Measurements from ENCODE around the gene NRG3. TPM values are rescaled to one million over a fixed set of nuclear protein-coding genes. Genes with fewer than 3 reads are reported as not detected.
"Not testable (repeated sequence)": the region's sequence is repeated elsewhere in the genome, so short reads cannot be mapped to it uniquely, and the experiment has no call there.

NRG3 gene
- total and polyA plus RNA-seq, 3 donors from 2014 or later = 2.7 to 3.9 (median 2.7) TPM

DNA sequence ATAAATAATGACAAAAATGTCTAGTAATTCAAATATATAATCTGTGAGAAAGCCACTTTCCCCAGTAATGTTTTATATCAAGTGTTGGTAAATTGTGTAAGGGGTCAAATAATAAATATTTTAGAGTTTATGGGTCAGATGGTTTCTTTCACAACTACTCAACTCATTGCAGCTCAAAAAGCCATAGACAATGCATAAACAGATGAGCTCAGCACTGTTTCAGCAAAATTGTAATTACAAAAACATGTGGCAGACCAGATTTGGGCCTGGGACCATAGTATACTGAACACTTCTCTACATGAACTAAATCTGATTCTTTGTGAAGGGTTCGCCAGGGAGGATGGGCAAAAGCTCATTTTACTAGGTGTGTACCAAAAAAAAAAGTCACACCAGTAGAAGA lies 460.8 kb downstream of the NRG3 start:
- intact Hi-C loops (cut with DNase I; ENCODE audit: low total_unique reads) = no loop called here

GRCh38 chr10:82340166-82340565 lies 465.2 kb downstream of the NRG3 start:
- intact Hi-C loops (cut with DNase I; ENCODE audit: low total_unique reads) = no loop called here
- H3K4me1 ChIP-seq = no peaks in the 10 kb centered on the region
- no peaks in the 10 kb centered on the region for H3K36me3 ChIP-seq (ENCODE audit: low read depth, missing control alignments)
- no peak overlapping the region for H3K27ac ChIP-seq
- DNase-seq = no peak
- H3K4me3 ChIP-seq = no peak overlapping the region
- H3K9me3 ChIP-seq = no peaks in the 10 kb centered on the region
- TF ChIP-seq POLR2A (IDR thresholded peaks at IDR 0.05) = no peak
- TF ChIP-seq, protein P1, sequence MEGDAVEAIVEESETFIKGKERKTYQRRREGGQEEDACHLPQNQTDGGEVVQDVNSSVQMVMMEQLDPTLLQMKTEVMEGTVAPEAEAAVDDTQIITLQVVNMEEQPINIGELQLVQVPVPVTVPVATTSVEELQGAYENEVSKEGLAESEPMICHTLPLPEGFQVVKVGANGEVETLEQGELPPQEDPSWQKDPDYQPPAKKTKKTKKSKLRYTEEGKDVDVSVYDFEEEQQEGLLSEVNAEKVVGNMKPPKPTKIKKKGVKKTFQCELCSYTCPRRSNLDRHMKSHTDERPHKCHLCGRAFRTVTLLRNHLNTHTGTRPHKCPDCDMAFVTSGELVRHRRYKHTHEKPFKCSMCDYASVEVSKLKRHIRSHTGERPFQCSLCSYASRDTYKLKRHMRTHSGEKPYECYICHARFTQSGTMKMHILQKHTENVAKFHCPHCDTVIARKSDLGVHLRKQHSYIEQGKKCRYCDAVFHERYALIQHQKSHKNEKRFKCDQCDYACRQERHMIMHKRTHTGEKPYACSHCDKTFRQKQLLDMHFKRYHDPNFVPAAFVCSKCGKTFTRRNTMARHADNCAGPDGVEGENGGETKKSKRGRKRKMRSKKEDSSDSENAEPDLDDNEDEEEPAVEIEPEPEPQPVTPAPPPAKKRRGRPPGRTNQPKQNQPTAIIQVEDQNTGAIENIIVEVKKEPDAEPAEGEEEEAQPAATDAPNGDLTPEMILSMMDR (IDR thresholded peaks at IDR 0.05) = no peak
- H3K27me3 ChIP-seq = no peaks in the 10 kb centered on the region
- WGBS, 2 donors = 79 to 92% methylated on average over 2 of the region's 2 CpGs

More for the DNA sequence above, 460.8 kb downstream of the NRG3 start:
- Histone ChIP-seq H3K9me3 (no peaks in the 10 kb centered on the region), H3K27ac (no peak overlapping the region), H3K27me3 (no peaks in the 10 kb centered on the region), H3K36me3 (ENCODE audit: low read depth, missing control alignments) (no peaks in the 10 kb centered on the region), H3K4me1 (no peaks in the 10 kb centered on the region), H3K4me3 (no peak overlapping the region)
- WGBS, 2 donors = 90 to 100% methylated on average over 1 of the region's 1 CpG
- no peak for TF ChIP-seq POLR2A (IDR thresholded peaks at IDR 0.05)
- TF ChIP-seq, protein P1 (IDR thresholded peaks at IDR 0.05) = no peak
- no peak for DNase-seq

DNA sequence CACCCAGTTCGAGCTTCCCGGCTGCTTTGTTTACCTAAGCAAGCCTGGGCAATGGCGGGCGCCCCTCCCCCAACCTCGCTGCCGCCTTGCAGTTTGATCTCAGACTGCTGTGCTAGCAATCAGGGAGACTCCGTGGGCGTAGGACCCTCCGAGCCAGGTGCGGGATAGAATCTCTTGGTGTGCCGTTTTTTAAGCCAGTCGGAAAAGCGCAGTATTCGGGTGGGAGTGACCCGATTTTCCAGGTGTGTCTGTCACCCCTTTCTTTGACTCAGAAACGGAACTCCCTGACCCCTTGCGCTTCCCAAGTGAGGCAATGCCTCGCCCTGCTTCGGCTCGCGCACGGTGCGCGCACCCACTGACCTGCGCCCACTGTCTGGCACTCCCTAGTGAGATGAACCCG lies 474.6 kb downstream of the NRG3 start:
- H3K27me3 ChIP-seq; DNase-seq; intact Hi-C loops (cut with DNase I; ENCODE audit: low total_unique reads); H3K27ac ChIP-seq; H3K36me3 ChIP-seq (ENCODE audit: low read depth, missing control alignments); H3K9me3 ChIP-seq; H3K4me3 ChIP-seq; H3K4me1 ChIP-seq: not testable (repeated sequence)
- WGBS, 2 donors = 86 to 88% methylated on average over 1 to 24 of the region's 26 CpGs

GRCh38 chr10:82353381-82353780 lies 478.4 kb downstream of the NRG3 start:
- no peak overlapping the region for H3K27ac ChIP-seq
- intact Hi-C loops (cut with DNase I; ENCODE audit: low total_unique reads) = no loop called here
- H3K9me3 ChIP-seq = no peaks in the 10 kb centered on the region
- no peak for DNase-seq
- no peaks in the 10 kb centered on the region for H3K36me3 ChIP-seq (ENCODE audit: low read depth, missing control alignments)
- 86 to 89% methylated on average over 3 of the region's 3 CpGs for WGBS, 2 donors
- TF ChIP-seq, protein P1 (IDR thresholded peaks at IDR 0.05) = no peak
- TF ChIP-seq POLR2A (IDR thresholded peaks at IDR 0.05) = no peak
- no peak overlapping the region for H3K4me3 ChIP-seq
- H3K4me1 ChIP-seq = no peaks in the 10 kb centered on the region
- no peaks in the 10 kb centered on the region for H3K27me3 ChIP-seq

GRCh38 chr10:82358486-82359099 lies 483.6 kb downstream of the NRG3 start:
- no peaks in the 10 kb centered on the region for H3K4me1 ChIP-seq
- no peaks in the 10 kb centered on the region for H3K9me3 ChIP-seq
- H3K27ac ChIP-seq = no peak overlapping the region
- no peak for DNase-seq
- H3K36me3 ChIP-seq (ENCODE audit: low read depth, missing control alignments) = no peaks in the 10 kb centered on the region
- intact Hi-C loops (cut with DNase I; ENCODE audit: low total_unique reads) = no loop called here
- 57 to 67% methylated on average over 16 of the region's 16 CpGs for whole genome bisulfite sequencing, 2 donors
- no peak for TF ChIP-seq POLR2A (IDR thresholded peaks at IDR 0.05)
- TF ChIP-seq, protein P1 (IDR thresholded peaks at IDR 0.05) = no peak
- no peak overlapping the region for H3K4me3 ChIP-seq
- H3K27me3 ChIP-seq = no peaks in the 10 kb centered on the region

All from testis (tissue), 3 donors.